ENCODE measurements around the gene AARS1.

GRCh38 chr16:70304892-70305448, 15.7 kb upstream of the AARS1 start:
- TF ChIP-seq CTCF (IDR thresholded peaks at IDR 0.05) (no peak), POLR2A (IDR thresholded peaks at IDR 0.05; ENCODE audit: low read depth) (no peak)
